IMR-90 (cell line): ENCODE data around the gene PHACTR3.

ENCODE experiments used
- POLR2A ChIP-seq: IDR thresholded peaks from 2 replicates; pipeline ENCODE4 v1.6.1; 2012; ENCODE audit warnings: mild to moderate bottlenecking, low read depth, low read length
- RAD21 ChIP-seq: IDR thresholded peaks from 2 replicates; pipeline ENCODE4 v1.6.1; 2012; ENCODE audit warnings: low read length, improper control_type of control experiment
- SMC3 ChIP-seq: fragments of 150-350 bp; IDR thresholded peaks from 2 replicates; pipeline ENCODE4 v1.6.1; 2016; ENCODE audit warnings: low read depth, mild to moderate bottlenecking, antibody characterized with exemption, low read length, moderate library complexity
- USF2 ChIP-seq: fragments of 150-350 bp; IDR thresholded peaks from 2 replicates; pipeline ENCODE4 v1.6.1; 2017; ENCODE audit warnings: mild to moderate bottlenecking, antibody characterized with exemption, low read length, low read depth
- TF ChIP-seq, protein P1 (sequence below): conservative IDR thresholded peaks from 2 replicates; pipeline ENCODE4 v1.5.1; 2012; ENCODE audit warnings: mild to moderate bottlenecking, low read depth, low read length, improper control_type of control experiment

DNA sequence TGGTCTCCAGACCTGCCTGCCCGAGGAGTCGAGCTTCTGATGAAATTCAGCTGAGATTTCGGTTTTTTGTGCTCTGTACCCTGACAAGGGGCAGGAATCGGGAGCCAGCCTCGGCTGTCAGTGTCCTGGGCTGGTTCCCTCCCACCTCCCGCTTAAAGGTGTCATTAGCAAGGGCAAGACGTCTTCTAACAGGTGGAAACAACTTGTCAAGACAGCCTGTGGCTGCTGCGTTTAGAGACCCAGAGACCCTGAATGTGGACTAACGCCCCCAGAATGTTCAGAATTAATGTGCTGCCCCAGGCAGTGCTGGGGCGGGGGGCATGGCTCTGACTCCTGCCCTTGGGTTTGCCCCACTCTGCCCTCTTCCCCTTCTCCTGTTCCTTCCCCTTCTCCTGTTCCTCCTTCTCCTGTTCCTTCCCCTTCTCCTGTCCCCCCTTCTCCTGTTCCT lies 69.7 kb downstream of the PHACTR3 start:
- TF ChIP-seq, protein P1, sequence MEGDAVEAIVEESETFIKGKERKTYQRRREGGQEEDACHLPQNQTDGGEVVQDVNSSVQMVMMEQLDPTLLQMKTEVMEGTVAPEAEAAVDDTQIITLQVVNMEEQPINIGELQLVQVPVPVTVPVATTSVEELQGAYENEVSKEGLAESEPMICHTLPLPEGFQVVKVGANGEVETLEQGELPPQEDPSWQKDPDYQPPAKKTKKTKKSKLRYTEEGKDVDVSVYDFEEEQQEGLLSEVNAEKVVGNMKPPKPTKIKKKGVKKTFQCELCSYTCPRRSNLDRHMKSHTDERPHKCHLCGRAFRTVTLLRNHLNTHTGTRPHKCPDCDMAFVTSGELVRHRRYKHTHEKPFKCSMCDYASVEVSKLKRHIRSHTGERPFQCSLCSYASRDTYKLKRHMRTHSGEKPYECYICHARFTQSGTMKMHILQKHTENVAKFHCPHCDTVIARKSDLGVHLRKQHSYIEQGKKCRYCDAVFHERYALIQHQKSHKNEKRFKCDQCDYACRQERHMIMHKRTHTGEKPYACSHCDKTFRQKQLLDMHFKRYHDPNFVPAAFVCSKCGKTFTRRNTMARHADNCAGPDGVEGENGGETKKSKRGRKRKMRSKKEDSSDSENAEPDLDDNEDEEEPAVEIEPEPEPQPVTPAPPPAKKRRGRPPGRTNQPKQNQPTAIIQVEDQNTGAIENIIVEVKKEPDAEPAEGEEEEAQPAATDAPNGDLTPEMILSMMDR = no peak
- no peak for TF ChIP-seq RAD21
- TF ChIP-seq USF2 = no peak
- no peak for TF ChIP-seq SMC3
- no peak for TF ChIP-seq POLR2A
